WI38 (cell line): ENCODE results near the gene PSMG4.
"Not testable (repeated sequence)": the region's sequence is repeated elsewhere in the genome, so short reads cannot be mapped to it uniquely, and the experiment has no call there.

ENCODE experiments used
- H3K4me3 ChIP-seq: 2 replicates; pipeline ENCODE4 v1.5.1; 2011; ENCODE audit warnings: low read depth, mild to moderate bottlenecking, control low read depth, low read length
- CTCF ChIP-seq: IDR thresholded peaks from 2 replicates; pipeline ENCODE4 v1.5.1; 2012; ENCODE audit warnings: low read depth, mild to moderate bottlenecking, control low read depth, low read length

PSMG4 gene

DNA sequence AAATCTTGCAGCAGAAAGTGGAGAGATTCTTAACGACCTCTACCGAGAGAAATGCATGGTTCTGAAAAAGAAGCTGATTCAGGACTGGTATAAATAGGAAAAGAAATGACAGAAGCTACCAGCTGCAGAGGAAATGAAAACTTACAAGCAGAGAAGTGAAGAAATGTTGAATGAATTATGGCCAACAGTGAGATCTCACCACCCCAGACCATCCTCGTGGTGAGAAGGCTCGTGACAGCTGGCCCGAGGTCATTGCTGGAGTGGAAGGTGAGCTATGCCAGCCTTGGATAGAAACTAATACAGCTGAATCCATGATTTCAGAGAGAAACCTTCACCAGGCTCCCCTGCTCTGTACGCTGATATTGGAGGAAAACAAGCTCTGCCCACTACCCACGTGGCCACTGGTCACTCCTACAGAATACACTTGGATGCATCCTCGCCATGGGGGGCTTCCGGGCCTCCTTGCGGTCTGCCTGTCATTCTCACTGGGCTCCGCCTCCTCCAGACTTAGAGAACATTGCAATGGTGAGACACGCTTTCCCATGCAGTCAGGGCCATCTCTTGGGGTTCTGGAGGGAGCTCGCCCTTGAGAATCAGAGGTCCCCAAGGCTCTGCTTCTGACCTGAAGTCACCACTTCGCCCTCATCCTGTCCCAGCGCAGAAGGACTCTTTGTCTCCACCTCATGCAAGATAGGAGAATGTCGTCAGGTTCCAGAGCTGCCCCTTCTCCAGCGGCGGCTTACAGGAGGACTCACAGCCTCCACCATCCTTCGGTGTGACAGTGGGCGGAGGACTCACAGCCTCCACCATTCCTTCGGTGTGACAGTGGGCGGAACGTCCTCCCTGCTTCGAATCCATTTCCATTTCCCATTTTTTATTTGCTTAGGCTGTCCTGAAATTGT is 20.7 kb upstream of the PSMG4 start:
- TF ChIP-seq CTCF: no peak

GRCh38 chr6:3239110-3239830 is 19.5 kb upstream of the PSMG4 start:
- TF ChIP-seq CTCF: 0 out of 2 replicates have a peak, but pooled peaks have one; percentile 6
- H3K4me3 ChIP-seq: no peak overlapping the region

More for the DNA sequence above, 20.7 kb upstream of the PSMG4 start:
- no peak overlapping the region for H3K4me3 ChIP-seq

DNA sequence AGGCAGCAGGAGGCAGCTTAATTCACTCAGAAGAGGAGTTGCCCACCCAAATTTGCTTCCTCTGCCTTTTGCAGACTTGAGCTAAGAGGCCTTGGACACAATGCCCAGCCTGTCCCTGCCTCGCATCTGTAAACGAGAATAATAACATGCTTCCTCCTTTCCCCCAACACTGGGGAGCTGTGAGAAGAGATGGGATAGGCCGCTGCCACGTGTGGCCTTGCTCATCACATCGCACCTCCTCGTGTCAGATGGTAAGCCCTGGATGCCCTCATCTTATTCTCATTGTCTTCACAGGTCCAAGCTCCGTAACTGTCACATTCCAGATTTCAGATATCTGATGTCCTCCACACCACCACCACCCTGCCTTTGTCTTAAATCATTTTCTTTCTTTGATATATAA is 18.2 kb upstream of the PSMG4 start:
- TF ChIP-seq CTCF: no peak
- H3K4me3 ChIP-seq: no peak overlapping the region

DNA sequence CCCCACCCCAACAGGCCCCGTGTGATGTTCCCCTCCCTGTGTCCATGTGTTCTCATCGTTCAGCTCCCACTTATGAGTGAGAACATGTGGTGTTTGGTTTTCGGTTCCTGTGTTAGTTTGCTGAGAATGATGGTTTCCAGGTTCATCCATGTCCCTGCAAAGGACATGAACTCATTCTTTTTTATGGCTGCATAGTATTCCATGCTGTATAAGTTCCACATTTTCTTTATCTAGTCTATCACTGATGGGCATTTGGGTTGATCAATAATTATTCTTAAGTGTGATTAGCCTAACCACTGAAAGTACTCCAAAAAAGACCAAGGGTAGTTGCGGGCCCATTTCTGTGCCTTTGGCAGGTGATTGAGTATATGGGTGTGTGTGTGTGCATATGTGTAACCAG is 17.0 kb upstream of the PSMG4 start:
- H3K4me3 ChIP-seq: not testable (repeated sequence)

- H3K4me3 ChIP-seq: no peak overlapping the region
Observed at GRCh38 chr6:3242768-3243167, 16.0 kb upstream of the PSMG4 start.

GRCh38 chr6:3244003-3244831 is 14.5 kb upstream of the PSMG4 start:
- H3K4me3 ChIP-seq: no peak overlapping the region
- TF ChIP-seq CTCF: no peak

More at GRCh38 chr6:3242768-3243167, 16.0 kb upstream of the PSMG4 start:
- TF ChIP-seq CTCF: no peak

DNA sequence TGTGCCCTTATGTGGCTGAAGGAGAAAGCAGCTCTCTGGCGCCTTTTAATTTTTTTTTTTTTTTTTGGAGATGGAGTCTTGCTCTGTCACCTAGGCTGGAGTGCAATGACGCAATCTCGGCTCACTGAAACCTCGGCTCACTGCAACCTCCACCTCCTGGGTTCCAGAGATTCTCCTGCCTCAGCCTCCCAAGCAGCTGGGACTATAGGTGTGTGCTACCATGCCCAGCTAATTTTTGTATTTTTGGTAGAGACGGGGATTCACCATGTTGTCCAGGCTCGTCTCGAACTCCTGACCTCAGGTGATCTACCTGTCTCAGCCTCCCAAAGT is 13.9 kb upstream of the PSMG4 start:
- H3K4me3 ChIP-seq: not testable (repeated sequence)

DNA sequence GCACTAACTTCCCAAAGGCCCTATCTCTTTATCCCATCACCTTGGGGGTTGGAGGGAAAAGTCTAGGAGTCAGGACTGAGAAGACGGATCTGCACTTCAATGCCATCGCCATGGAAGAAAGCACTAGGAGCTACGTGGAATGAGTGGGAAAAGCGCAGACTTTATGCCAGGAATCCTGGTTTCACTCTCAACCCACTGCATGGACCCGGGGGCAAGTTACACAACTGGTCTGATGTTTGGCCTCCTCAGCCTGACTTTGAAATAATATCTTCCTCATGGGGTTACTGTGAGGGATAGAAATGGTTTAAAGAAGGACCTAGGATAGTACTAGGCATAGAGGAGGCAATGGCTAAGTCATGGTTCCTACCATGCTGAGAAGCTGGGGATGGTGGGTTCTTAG is 13.5 kb upstream of the PSMG4 start:
- H3K4me3 ChIP-seq: no peak overlapping the region
- TF ChIP-seq CTCF: no peak
